Naive thymus-derived CD8-positive, alpha-beta T cell (primary cell): ENCODE results near the gene EGFL7. TPM values are rescaled to one million over a fixed set of nuclear protein-coding genes. Genes with fewer than 3 reads are reported as not detected.
"Not testable (repeated sequence)": the region's sequence is repeated elsewhere in the genome, so short reads cannot be mapped to it uniquely, and the experiment has no call there.

Experiments
- ATAC-seq, 2 donors: fragments of 150-1000 bp; cut with Tn5 transposase in 1 of 2; sonication (Bioruptor Pico), chemical (Tn5 transposase) in 1 of 2; 1 replicate in 1 of 2; 2 replicates in 1 of 2; pipeline ENCODE4 v1.10.0; 2021; ENCODE audit warnings: mild to moderate bottlenecking in 2 of 2, moderate library complexity in 2 of 2
- POLR2A ChIA-PET: fragments of 350-600 bp; sonication (Branson Sonifier 250); formaldehyde crosslinking; loops from one replicate; lab custom pipeline; 2021; ENCODE audit warnings: antibody characterized with exemption; lab: Charles Lee
- DNase-seq, 10 donors: peaks; one replicate each; pipeline versions ENCODE4 v3.0.0 to v3.0.0-alpha.2; 2020 to 2022
- H3K27ac Mint-ChIP-seq, 10 donors: one replicate each; pipeline ENCODE4 v1.8.0; 2020 to 2022; ENCODE audit warnings: mild to moderate bottlenecking in 10 of 10, mixed read lengths in 10 of 10, moderate library complexity in 4 of 10, inconsistent platforms in 1 of 10
- H3K27me3 Mint-ChIP-seq, 5 donors: one replicate each; pipeline ENCODE4 v1.8.0; 2021 to 2022; ENCODE audit warnings: mixed read lengths in 5 of 5
- H3K36me3 Mint-ChIP-seq, 3 donors: one replicate each; pipeline ENCODE4 v1.8.0; 2020 to 2022; ENCODE audit warnings: mixed read lengths in 3 of 3, mild to moderate bottlenecking in 2 of 3, inconsistent platforms in 1 of 3
- H3K4me1 Mint-ChIP-seq, 4 donors: one replicate each; pipeline ENCODE4 v1.8.0; 2021 to 2022; ENCODE audit warnings: mixed read lengths in 4 of 4
- H3K4me3 Mint-ChIP-seq, 10 donors: one replicate each; pipeline ENCODE4 v1.8.0; 2020 to 2022; ENCODE audit warnings: mild to moderate bottlenecking in 10 of 10, mixed read lengths in 10 of 10, moderate library complexity in 6 of 10, inconsistent platforms in 1 of 10
- H3K9me3 Mint-ChIP-seq, 9 donors: one replicate each; pipeline ENCODE4 v1.8.0; 2020 to 2022; ENCODE audit warnings: mixed read lengths in 9 of 9, mild to moderate bottlenecking in 3 of 9, inconsistent platforms in 1 of 9, moderate library complexity in 1 of 9
- polyA plus RNA-seq, 3 donors: library from polyadenylated mRNA; unstranded; fragments of 300-500 nt; fragmentation: Illumina TruSeq; gene quantifications; one replicate each; pipeline ENCODE4 v1.2.3, GENCODE V29; 2021
- total RNA-seq, 8 experiments: library from RNA in 2 of 8; stranded (reverse) in 2 of 8; gene quantifications; one replicate each; pipeline ENCODE4 v1.2.3 and lab custom pipeline; 2021 to 2026

Gene EGFL7
- total and polyA plus RNA-seq, 5 experiments from 2014 or later: 0.36 to 1.2 (median 0.59) TPM; not detected in 1

- POLR2A ChIA-PET: no interaction called here
- Mint-ChIP-seq H3K27ac (no peak overlapping the region), H3K4me1 (peaks cover 0 to 14% (median 5%) of the 10 kb centered on the region in 4 donors)
Observed at GRCh38 chr9:136709454-136710109, 46.9 kb downstream of the EGFL7 start.

GRCh38 chr9:136710543-136710942 is 47.8 kb downstream of the EGFL7 start:
- no peaks in the 10 kb centered on the region for H3K36me3 Mint-ChIP-seq
- POLR2A ChIA-PET: interaction anchor here (0.7 kb wide), 1 partner anchor 615 kb away, joined by 6 read pairs; no protein-coding TSS in a partner anchor
- peaks cover 0 to 11% (median 5%) of the 10 kb centered on the region in 4 donors for H3K4me1 Mint-ChIP-seq
- H3K27me3 Mint-ChIP-seq: peaks cover 2 to 38% (median 26%) of the 10 kb centered on the region in 5 donors
- ATAC-seq (no peak), DNase-seq (no peak)
- no peak overlapping the region for H3K27ac Mint-ChIP-seq
- H3K9me3 Mint-ChIP-seq: no peaks in the 10 kb centered on the region
- peak overlapping the region in 2 of 10 donors; percentile 41 to 55 for H3K4me3 Mint-ChIP-seq

More at GRCh38 chr9:136709454-136710109, 46.9 kb downstream of the EGFL7 start:
- H3K4me3 Mint-ChIP-seq: no peak overlapping the region
- H3K36me3 Mint-ChIP-seq: no peaks in the 10 kb centered on the region
- peaks cover 2 to 37% (median 25%) of the 10 kb centered on the region in 5 donors for H3K27me3 Mint-ChIP-seq
- no peaks in the 10 kb centered on the region for H3K9me3 Mint-ChIP-seq
- no peak for DNase-seq
- ATAC-seq: no peak

- H3K27ac Mint-ChIP-seq, H3K9me3 Mint-ChIP-seq, ATAC-seq, H3K36me3 Mint-ChIP-seq, DNase-seq: not testable (repeated sequence)
- H3K4me1 Mint-ChIP-seq: peaks cover 2 to 14% (median 5%) of the 10 kb centered on the region in 4 donors
- H3K4me3 Mint-ChIP-seq: peak overlapping the region; percentile 47 to 82 (median 74)
- POLR2A ChIA-PET: interaction anchor here (0.7 kb wide), 1 partner anchor 616 kb away, joined by 6 read pairs; no protein-coding TSS in a partner anchor
- peaks cover 2 to 45% (median 30%) of the 10 kb centered on the region in 5 donors for H3K27me3 Mint-ChIP-seq
Observed at GRCh38 chr9:136711219-136711648, 48.5 kb downstream of the EGFL7 start.

- H3K27me3 Mint-ChIP-seq: peaks cover 2 to 46% (median 30%) of the 10 kb centered on the region in 5 donors
- H3K36me3 Mint-ChIP-seq: no peaks in the 10 kb centered on the region
- peak; percentile 67 to 74 for ATAC-seq
- no peaks in the 10 kb centered on the region for H3K9me3 Mint-ChIP-seq
- peaks cover 2 to 14% (median 5%) of the 10 kb centered on the region in 4 donors for H3K4me1 Mint-ChIP-seq
- POLR2A ChIA-PET: no interaction called here
- H3K4me3 Mint-ChIP-seq: peak within 1 kb of the TSS; percentile 47 to 82 (median 74)
- H3K27ac Mint-ChIP-seq: no peak within 1 kb of the TSS
- DNase-seq: no peak
Observed at GRCh38 chr9:136711751-136712689, 49.3 kb downstream of the EGFL7 start, which contains the start of gene DIPK1B. Gene DIPK1B (plus strand): TSS chr9:136712572. CDS start chr9:136712666, 94 bp downstream.

- POLR2A ChIA-PET: interaction anchor here (0.6 to 1.4 kb wide), 4 partner anchors 9 to 358 kb away, joined by 3 to 10 read pairs (median 4); no protein-coding TSS in a partner anchor
- peak overlapping the region in 3 of 10 donors; percentile 34 to 42 (median 37) for H3K4me3 Mint-ChIP-seq
- H3K36me3 Mint-ChIP-seq: no peaks in the 10 kb centered on the region
Observed at GRCh38 chr9:136712690-136713544, 50.2 kb downstream of the EGFL7 start.

GRCh38 chr9:136713550-136713949 is 50.8 kb downstream of the EGFL7 start:
- H3K27ac Mint-ChIP-seq: peak overlapping the region in 1 of 10 donors; percentile 13
- no peak for ATAC-seq
- peaks cover 2 to 46% (median 30%) of the 10 kb centered on the region in 5 donors for H3K27me3 Mint-ChIP-seq
- peaks cover 4 to 16% (median 8%) of the 10 kb centered on the region in 4 donors for H3K4me1 Mint-ChIP-seq
- DNase-seq: no peak
- peak overlapping the region in 3 of 10 donors; percentile 5 to 50 (median 37) for H3K4me3 Mint-ChIP-seq
- no peaks in the 10 kb centered on the region for H3K36me3 Mint-ChIP-seq
- POLR2A ChIA-PET: interaction anchor here (0.6 to 1.4 kb wide), 5 partner anchors 9 to 357 kb away, joined by 3 to 10 read pairs (median 4); no protein-coding TSS in a partner anchor
- no peaks in the 10 kb centered on the region for H3K9me3 Mint-ChIP-seq

More at GRCh38 chr9:136712690-136713544, 50.2 kb downstream of the EGFL7 start:
- ATAC-seq: peak in 1 of 2 donors; percentile 22
- Mint-ChIP-seq H3K27ac (no peak overlapping the region), H3K27me3 (peaks cover 2 to 46% (median 30%) of the 10 kb centered on the region in 5 donors), H3K9me3 (no peaks in the 10 kb centered on the region), H3K4me1 (peaks cover 2 to 14% (median 5%) of the 10 kb centered on the region in 4 donors)
- DNase-seq: no peak

- Mint-ChIP-seq H3K36me3 (no peaks in the 10 kb centered on the region), H3K27ac (no peak overlapping the region), H3K4me1 (peaks cover 4 to 20% (median 12%) of the 10 kb centered on the region in 4 donors), H3K27me3 (peaks cover 2 to 46% (median 30%) of the 10 kb centered on the region in 5 donors), H3K4me3 (peak overlapping the region in 2 of 10 donors; percentile 20 to 28), H3K9me3 (no peaks in the 10 kb centered on the region)
- no peak for DNase-seq
- no peak for ATAC-seq
- POLR2A ChIA-PET: interaction anchor here (1.0 to 1.4 kb wide), 3 partner anchors 8 to 13 kb away, joined by 3 to 10 read pairs (median 4); no protein-coding TSS in a partner anchor
Observed at GRCh38 chr9:136714096-136714892, 51.6 kb downstream of the EGFL7 start.

- ATAC-seq (no peak), DNase-seq (no peak)
- Mint-ChIP-seq H3K4me1 (peaks cover 4 to 22% (median 12%) of the 10 kb centered on the region in 4 donors), H3K9me3 (no peaks in the 10 kb centered on the region), H3K27me3 (peaks cover 2 to 46% (median 28%) of the 10 kb centered on the region in 5 donors), H3K4me3 (no peak overlapping the region), H3K27ac (no peak overlapping the region), H3K36me3 (no peaks in the 10 kb centered on the region)
- POLR2A ChIA-PET: interaction anchor here (1.2 kb wide), 1 partner anchor 13 kb away, joined by 3 read pairs; no protein-coding TSS in a partner anchor
Observed at GRCh38 chr9:136714893-136715274, 52.2 kb downstream of the EGFL7 start.

GRCh38 chr9:136717399-136717798 is 54.7 kb downstream of the EGFL7 start:
- Mint-ChIP-seq H3K4me1 (peaks cover 6 to 24% (median 10%) of the 10 kb centered on the region in 4 donors), H3K36me3 (no peaks in the 10 kb centered on the region), H3K27me3 (peaks cover 0 to 25% (median 16%) of the 10 kb centered on the region in 5 donors), H3K27ac (no peak overlapping the region), H3K4me3 (no peak overlapping the region), H3K9me3 (no peaks in the 10 kb centered on the region)
- ATAC-seq (no peak), DNase-seq (no peak)
- POLR2A ChIA-PET: interaction anchor here (0.6 kb wide), 1 partner anchor 165 kb away, joined by 3 read pairs; no protein-coding TSS in a partner anchor

GRCh38 chr9:136718345-136719194 is 55.9 kb downstream of the EGFL7 start:
- H3K27me3 Mint-ChIP-seq: peaks cover 0 to 18% (median 14%) of the 10 kb centered on the region in 5 donors
- peaks cover 0 to 3% (median 0%) of the 10 kb centered on the region in 3 donors for H3K36me3 Mint-ChIP-seq
- ATAC-seq: no peak
- POLR2A ChIA-PET: interaction anchor here (0.9 to 1.5 kb wide), 2 partner anchors 9 to 16 kb away, joined by 3 to 12 read pairs; no protein-coding TSS in a partner anchor
- no peak overlapping the region for H3K27ac Mint-ChIP-seq
- no peaks in the 10 kb centered on the region for H3K9me3 Mint-ChIP-seq
- peak overlapping the region in 2 of 10 donors; percentile 24 to 29 for H3K4me3 Mint-ChIP-seq
- DNase-seq: no peak
- H3K4me1 Mint-ChIP-seq: peaks cover 6 to 23% (median 12%) of the 10 kb centered on the region in 4 donors
